Measurements from ENCODE around the gene OPRD1. TPM values are rescaled to one million over a fixed set of nuclear protein-coding genes. Genes with fewer than 3 reads are reported as not detected.

Gene OPRD1
- total RNA-seq, 2 experiments from 2014 or later: not detected

DNA sequence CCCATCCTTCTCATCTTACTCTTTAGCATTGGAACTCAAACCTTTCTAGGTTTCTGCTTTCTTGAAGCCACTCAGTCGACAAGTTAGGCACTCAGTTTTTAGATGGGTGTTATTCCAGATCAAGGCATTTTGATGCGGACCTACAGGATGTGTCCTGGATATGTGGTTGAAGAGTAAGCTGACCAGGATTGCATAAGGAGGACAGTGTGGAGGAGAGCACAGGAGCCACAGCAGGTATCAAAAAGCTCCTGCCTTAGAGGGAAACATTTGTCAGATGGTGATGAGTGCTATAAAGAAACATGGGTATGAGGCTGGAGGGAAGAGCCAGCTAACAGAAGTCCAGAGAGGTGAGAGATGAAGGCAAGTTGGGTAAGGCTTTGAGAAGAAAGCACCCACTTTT, 33.9 kb upstream of the OPRD1 start:
- BruUV-seq (replicated peaks): no TSS peak

DNA sequence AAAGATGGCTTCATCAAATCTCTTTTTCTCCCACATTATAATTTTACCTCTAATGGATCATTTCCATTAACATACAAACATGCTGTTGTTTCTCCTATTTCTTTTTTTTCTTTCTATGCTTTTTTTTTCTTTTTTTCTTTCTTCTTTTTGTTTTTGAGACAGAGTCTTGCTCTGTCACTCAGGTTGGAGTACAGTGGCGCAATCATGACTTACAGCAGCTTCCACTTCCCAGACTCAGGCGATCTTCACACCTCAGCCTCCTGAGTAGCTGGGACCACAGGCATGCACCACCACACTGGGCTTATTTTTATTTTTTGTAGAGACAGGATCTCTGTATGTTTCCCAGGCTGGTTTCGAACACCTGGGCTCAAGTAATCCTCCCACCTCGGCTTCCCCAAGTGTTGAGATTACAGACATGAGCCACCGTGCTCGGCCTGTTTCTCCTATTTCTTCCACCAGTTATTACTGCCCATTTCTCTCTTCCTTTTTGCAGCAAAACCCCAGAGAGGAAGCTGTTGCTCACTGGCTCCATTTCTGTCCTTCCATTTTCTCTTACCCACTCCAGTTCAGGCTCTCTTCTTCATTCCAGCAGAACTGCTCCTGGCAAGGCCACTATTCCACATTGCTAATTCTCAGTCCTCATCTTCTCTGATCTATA, 32.1 kb upstream of the OPRD1 start:
- peaks cover 12% of the 10 kb centered on the region; the same call in 1 of the 2 replicates for H3K36me3 ChIP-seq (ENCODE audit: insufficient read depth, low read length)
- intact Hi-C loops (cut with micrococcal nuclease; ENCODE audit: unreplicated experiment): loop anchor here (10.0 kb wide), 1 partner anchor 425 kb away; no protein-coding TSS in a partner anchor
- H3K9me3 ChIP-seq (ENCODE audit: low read length): no peaks in the 10 kb centered on the region
- no peaks in the 10 kb centered on the region for H3K4me1 ChIP-seq (ENCODE audit: insufficient read depth, low read length, poor library complexity, severe bottlenecking)
- no peak overlapping the region for H3K27ac ChIP-seq (ENCODE audit: low read depth, low read length, poor library complexity, severe bottlenecking)
- no peak overlapping the region for H3K4me3 ChIP-seq (ENCODE audit: low read depth, low read length, poor library complexity, severe bottlenecking)
- H2AFZ ChIP-seq (ENCODE audit: low read length): no peak overlapping the region
- ChIA-PET CTCF (ENCODE audit: unreplicated experiment) (no interaction called here), POLR2A (no interaction called here)
- H3K4me2 ChIP-seq (ENCODE audit: low read length): no peak overlapping the region
- H3K79me2 ChIP-seq (ENCODE audit: insufficient read depth, low read depth, low read length): no peaks in the 10 kb centered on the region
- no peaks in the 10 kb centered on the region for H4K20me1 ChIP-seq (ENCODE audit: insufficient read depth, low read length)
- no peaks in the 10 kb centered on the region for H3K9me2 ChIP-seq (ENCODE audit: insufficient read depth, low read length)
- TF ChIP-seq EZH2phosphoT487 (IDR thresholded peaks at IDR 0.05; ENCODE audit: borderline replicate concordance, low read depth, low read length): no peak
- TF ChIP-seq, protein P1, sequence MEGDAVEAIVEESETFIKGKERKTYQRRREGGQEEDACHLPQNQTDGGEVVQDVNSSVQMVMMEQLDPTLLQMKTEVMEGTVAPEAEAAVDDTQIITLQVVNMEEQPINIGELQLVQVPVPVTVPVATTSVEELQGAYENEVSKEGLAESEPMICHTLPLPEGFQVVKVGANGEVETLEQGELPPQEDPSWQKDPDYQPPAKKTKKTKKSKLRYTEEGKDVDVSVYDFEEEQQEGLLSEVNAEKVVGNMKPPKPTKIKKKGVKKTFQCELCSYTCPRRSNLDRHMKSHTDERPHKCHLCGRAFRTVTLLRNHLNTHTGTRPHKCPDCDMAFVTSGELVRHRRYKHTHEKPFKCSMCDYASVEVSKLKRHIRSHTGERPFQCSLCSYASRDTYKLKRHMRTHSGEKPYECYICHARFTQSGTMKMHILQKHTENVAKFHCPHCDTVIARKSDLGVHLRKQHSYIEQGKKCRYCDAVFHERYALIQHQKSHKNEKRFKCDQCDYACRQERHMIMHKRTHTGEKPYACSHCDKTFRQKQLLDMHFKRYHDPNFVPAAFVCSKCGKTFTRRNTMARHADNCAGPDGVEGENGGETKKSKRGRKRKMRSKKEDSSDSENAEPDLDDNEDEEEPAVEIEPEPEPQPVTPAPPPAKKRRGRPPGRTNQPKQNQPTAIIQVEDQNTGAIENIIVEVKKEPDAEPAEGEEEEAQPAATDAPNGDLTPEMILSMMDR (conservative IDR thresholded peaks at IDR 0.05; ENCODE audit: low read length): no peak
- no TSS peak for BruUV-seq (replicated peaks)
- DNase-seq (ENCODE audit: low spot score): no peak

More for the DNA sequence above, 33.9 kb upstream of the OPRD1 start:
- no peaks in the 10 kb centered on the region for H4K20me1 ChIP-seq (ENCODE audit: insufficient read depth, low read length)
- CTCF ChIA-PET (ENCODE audit: unreplicated experiment): interaction anchor here (0.6 kb wide), 1 partner anchor 462 kb away, joined by 3 read pairs; no protein-coding TSS in a partner anchor
- no peaks in the 10 kb centered on the region for H3K9me3 ChIP-seq (ENCODE audit: low read length)
- H3K9me2 ChIP-seq (ENCODE audit: insufficient read depth, low read length): no peaks in the 10 kb centered on the region
- H3K36me3 ChIP-seq (ENCODE audit: insufficient read depth, low read length): peaks cover 26% of the 10 kb centered on the region
- H3K4me3 ChIP-seq (ENCODE audit: low read depth, low read length, poor library complexity, severe bottlenecking): no peak overlapping the region
- DNase-seq (ENCODE audit: low spot score): no peak
- H3K4me2 ChIP-seq (ENCODE audit: low read length): no peak overlapping the region
- POLR2A ChIA-PET: no interaction called here
- no peak overlapping the region for H3K27ac ChIP-seq (ENCODE audit: low read depth, low read length, poor library complexity, severe bottlenecking)
- no peak overlapping the region for H2AFZ ChIP-seq (ENCODE audit: low read length)
- no peaks in the 10 kb centered on the region for H3K4me1 ChIP-seq (ENCODE audit: insufficient read depth, low read length, poor library complexity, severe bottlenecking)
- TF ChIP-seq EZH2phosphoT487 (IDR thresholded peaks at IDR 0.05; ENCODE audit: borderline replicate concordance, low read depth, low read length): no peak
- TF ChIP-seq, protein P1 (conservative IDR thresholded peaks at IDR 0.05; ENCODE audit: low read length): no peak
- intact Hi-C loops (cut with micrococcal nuclease; ENCODE audit: unreplicated experiment): no loop called here
- H3K79me2 ChIP-seq (ENCODE audit: insufficient read depth, low read depth, low read length): no peaks in the 10 kb centered on the region

DNA sequence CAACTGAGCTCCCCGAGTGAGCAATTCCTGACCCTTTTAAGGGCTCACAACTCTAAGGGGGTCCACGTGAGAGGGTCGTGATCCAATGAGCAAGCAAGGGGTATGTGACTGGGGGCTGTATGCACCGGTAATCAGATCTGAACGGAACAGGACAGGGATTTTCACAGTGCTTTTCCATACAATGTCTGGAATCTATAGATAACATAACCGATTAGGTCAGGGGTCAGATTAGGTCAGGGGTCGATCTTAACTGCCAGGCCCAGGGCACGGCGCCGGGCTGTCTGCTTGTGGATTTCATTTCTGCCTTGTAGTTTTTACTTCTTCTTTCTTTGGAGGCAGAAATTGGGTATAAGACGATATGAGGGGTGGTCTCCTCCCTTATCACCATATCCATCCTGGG, 30.7 kb upstream of the OPRD1 start:
- H3K4me1 ChIP-seq (ENCODE audit: insufficient read depth, low read length, poor library complexity, severe bottlenecking): peaks cover 5% of the 10 kb centered on the region
- intact Hi-C loops (cut with micrococcal nuclease; ENCODE audit: unreplicated experiment): loop anchor here (10.0 kb wide), 1 partner anchor 423 kb away; no protein-coding TSS in a partner anchor
- TF ChIP-seq, protein P1 (conservative IDR thresholded peaks at IDR 0.05; ENCODE audit: low read length): no peak
- TF ChIP-seq EZH2phosphoT487 (IDR thresholded peaks at IDR 0.05; ENCODE audit: borderline replicate concordance, low read depth, low read length): no peak
- H3K9me3 ChIP-seq (ENCODE audit: low read length): no peaks in the 10 kb centered on the region
- no peak overlapping the region for H2AFZ ChIP-seq (ENCODE audit: low read length)
- DNase-seq (ENCODE audit: low spot score): no peak
- H3K79me2 ChIP-seq (ENCODE audit: insufficient read depth, low read depth, low read length): no peaks in the 10 kb centered on the region
- ChIA-PET CTCF (ENCODE audit: unreplicated experiment) (no interaction called here), POLR2A (no interaction called here)
- no peak overlapping the region for H3K4me3 ChIP-seq (ENCODE audit: low read depth, low read length, poor library complexity, severe bottlenecking)
- H3K9me2 ChIP-seq (ENCODE audit: insufficient read depth, low read length): no peaks in the 10 kb centered on the region
- BruUV-seq (replicated peaks): no TSS peak
- no peak overlapping the region for H3K4me2 ChIP-seq (ENCODE audit: low read length)
- no peaks in the 10 kb centered on the region for H3K36me3 ChIP-seq (ENCODE audit: insufficient read depth, low read length)
- no peak overlapping the region for H3K27ac ChIP-seq (ENCODE audit: low read depth, low read length, poor library complexity, severe bottlenecking)
- H4K20me1 ChIP-seq (ENCODE audit: insufficient read depth, low read length): no peaks in the 10 kb centered on the region

Measured in OCI-LY7 (cell line).